ENCODE results near the gene ITPR3. TPM values are rescaled to one million over a fixed set of nuclear protein-coding genes. Genes with fewer than 3 reads are reported as not detected.

Gene ITPR3
- total RNA-seq, 1 donor from 2014 or later: 0.34 TPM

DNA sequence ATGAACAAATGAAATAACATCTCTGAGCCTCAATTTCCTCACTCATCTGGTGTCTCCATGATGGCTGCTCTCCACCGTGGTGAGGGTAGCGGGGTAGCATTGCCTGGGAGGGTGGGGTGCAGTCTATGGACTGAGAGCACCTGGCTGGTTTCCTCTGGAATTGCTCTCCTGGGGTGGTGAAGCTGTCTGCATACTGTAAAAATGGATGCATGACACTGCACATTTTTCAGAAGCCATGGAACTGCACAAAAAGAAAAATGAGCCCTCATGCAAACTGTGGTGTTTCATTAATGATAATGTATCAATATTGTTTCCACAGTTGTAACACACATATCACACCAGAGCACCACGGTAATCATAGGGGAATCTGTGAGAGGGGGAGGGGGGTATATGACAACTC is 12.1 kb upstream of the ITPR3 start:
- H3K27ac Mint-ChIP-seq (ENCODE audit: unreplicated experiment): no peak overlapping the region
- H3K9me3 Mint-ChIP-seq (ENCODE audit: unreplicated experiment): peaks cover 5% of the 10 kb centered on the region
- no peak for DNase-seq
- TF ChIP-seq, protein P1, sequence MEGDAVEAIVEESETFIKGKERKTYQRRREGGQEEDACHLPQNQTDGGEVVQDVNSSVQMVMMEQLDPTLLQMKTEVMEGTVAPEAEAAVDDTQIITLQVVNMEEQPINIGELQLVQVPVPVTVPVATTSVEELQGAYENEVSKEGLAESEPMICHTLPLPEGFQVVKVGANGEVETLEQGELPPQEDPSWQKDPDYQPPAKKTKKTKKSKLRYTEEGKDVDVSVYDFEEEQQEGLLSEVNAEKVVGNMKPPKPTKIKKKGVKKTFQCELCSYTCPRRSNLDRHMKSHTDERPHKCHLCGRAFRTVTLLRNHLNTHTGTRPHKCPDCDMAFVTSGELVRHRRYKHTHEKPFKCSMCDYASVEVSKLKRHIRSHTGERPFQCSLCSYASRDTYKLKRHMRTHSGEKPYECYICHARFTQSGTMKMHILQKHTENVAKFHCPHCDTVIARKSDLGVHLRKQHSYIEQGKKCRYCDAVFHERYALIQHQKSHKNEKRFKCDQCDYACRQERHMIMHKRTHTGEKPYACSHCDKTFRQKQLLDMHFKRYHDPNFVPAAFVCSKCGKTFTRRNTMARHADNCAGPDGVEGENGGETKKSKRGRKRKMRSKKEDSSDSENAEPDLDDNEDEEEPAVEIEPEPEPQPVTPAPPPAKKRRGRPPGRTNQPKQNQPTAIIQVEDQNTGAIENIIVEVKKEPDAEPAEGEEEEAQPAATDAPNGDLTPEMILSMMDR (IDR thresholded peaks at IDR 0.05; ENCODE audit: partially characterized antibody, unreplicated experiment): no peak
- peaks cover 12% of the 10 kb centered on the region for H3K4me1 Mint-ChIP-seq (ENCODE audit: low read depth, unreplicated experiment)
- H3K27me3 Mint-ChIP-seq (ENCODE audit: unreplicated experiment): peaks cover 10% of the 10 kb centered on the region
- no peak overlapping the region for H3K4me3 Mint-ChIP-seq (ENCODE audit: unreplicated experiment)
- H3K36me3 Mint-ChIP-seq (ENCODE audit: unreplicated experiment): peaks cover 7% of the 10 kb centered on the region

DNA sequence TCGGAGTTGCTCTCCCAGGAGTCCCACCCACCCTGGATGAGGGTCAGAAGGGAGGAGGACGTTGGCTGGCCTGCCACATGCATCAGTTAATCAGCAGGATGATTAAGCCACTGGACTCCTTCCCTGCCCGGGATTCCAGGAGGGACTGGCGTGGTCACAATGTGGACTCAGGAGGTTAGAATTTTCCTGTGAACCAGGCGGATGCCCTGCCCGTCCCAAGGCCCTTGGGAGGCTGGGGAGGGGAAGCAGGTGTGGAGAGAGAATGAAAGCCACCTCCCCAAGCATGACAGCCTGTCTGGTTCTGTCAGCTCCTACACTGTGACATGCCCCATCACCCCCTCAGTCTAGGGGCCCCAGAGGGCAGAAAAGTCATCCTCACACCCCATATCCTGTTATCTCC is 11.6 kb upstream of the ITPR3 start:
- Mint-ChIP-seq H3K27me3 (ENCODE audit: unreplicated experiment) (peaks cover 10% of the 10 kb centered on the region), H3K4me3 (ENCODE audit: unreplicated experiment) (no peak overlapping the region), H3K9me3 (ENCODE audit: unreplicated experiment) (peaks cover 5% of the 10 kb centered on the region), H3K4me1 (ENCODE audit: low read depth, unreplicated experiment) (peaks cover 12% of the 10 kb centered on the region), H3K27ac (ENCODE audit: unreplicated experiment) (no peak overlapping the region), H3K36me3 (ENCODE audit: unreplicated experiment) (peaks cover 7% of the 10 kb centered on the region)
- no peak for DNase-seq
- TF ChIP-seq, protein P1 (IDR thresholded peaks at IDR 0.05; ENCODE audit: partially characterized antibody, unreplicated experiment): no peak

DNA sequence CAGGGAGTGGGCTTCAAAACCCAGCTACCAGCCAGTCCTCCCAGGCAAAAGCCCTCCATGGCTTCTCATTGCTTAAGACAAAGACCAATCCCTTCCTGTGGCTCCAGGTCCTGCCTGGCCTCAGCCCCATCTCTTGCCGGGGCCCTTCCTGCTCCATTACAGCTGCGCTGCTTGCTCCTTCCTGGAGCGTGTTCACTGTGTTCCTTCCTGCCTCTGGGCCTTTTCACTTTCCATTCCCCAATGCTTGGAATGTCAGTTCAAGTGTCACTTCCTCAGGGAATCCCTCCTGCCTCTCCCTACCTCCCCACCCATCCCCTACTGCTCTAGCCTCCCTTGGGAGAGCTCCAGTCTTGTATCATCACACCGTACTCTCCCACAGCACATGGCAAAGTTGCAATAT is 11.1 kb upstream of the ITPR3 start:
- TF ChIP-seq, protein P1 (IDR thresholded peaks at IDR 0.05; ENCODE audit: partially characterized antibody, unreplicated experiment): no peak
- H3K27me3 Mint-ChIP-seq (ENCODE audit: unreplicated experiment): peaks cover 10% of the 10 kb centered on the region
- no peak for DNase-seq
- H3K4me1 Mint-ChIP-seq (ENCODE audit: low read depth, unreplicated experiment): peaks cover 12% of the 10 kb centered on the region
- peaks cover 4% of the 10 kb centered on the region for H3K36me3 Mint-ChIP-seq (ENCODE audit: unreplicated experiment)
- no peak overlapping the region for H3K27ac Mint-ChIP-seq (ENCODE audit: unreplicated experiment)
- peaks cover 3% of the 10 kb centered on the region for H3K9me3 Mint-ChIP-seq (ENCODE audit: unreplicated experiment)
- peak overlapping the region; percentile 42 for H3K4me3 Mint-ChIP-seq (ENCODE audit: unreplicated experiment)

DNA sequence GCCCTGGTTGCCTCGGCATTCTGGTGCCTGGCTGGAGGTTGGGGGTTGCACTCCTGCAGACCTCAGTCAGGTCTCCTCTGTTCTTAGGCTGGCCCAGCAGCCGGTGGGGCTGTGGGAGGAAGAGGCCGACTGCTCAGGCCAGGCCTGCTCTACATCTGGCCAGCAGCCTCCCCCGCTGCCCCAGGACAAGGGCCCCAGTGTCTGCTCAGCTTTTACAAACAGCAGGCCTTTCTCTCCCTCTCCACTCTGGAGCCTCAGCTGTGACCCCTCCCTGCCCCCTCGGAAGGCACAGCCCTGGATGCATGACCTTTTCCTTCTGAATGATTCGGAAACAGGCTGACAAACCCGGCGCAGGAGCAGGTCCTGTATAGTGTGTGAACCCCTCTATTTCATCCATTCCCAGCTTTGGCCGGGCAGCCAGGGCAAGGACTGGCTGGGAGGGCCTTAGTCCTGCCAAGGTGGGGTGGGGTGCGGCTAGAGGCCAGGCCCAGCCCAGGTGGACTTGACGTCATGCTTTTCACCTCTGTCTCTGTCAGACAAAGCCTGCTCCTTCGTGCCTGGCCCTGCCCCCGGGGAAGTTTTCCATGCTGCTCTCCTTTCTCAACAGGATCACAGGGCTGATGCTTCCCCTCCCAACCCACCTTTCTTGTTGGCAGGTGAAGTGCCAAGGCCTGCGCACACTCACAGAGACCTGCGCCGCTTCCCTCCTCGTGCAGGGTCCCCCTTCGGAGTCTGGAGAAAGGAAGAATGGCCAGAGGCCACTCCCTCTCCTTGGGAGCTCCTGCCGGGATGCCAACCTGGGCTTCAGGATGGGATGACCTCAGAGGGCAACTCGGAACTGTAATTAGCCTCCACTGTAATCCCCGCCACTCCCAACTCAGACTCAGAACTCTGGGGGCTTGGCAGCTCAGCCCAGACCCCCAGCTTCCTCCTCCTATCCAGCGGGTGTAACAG is 10.1 kb upstream of the ITPR3 start:
- Mint-ChIP-seq H3K4me1 (ENCODE audit: low read depth, unreplicated experiment) (peaks cover 12% of the 10 kb centered on the region), H3K36me3 (ENCODE audit: unreplicated experiment) (no peaks in the 10 kb centered on the region), H3K27ac (ENCODE audit: unreplicated experiment) (no peak overlapping the region), H3K27me3 (ENCODE audit: unreplicated experiment) (peaks cover 7% of the 10 kb centered on the region), H3K9me3 (ENCODE audit: unreplicated experiment) (no peaks in the 10 kb centered on the region), H3K4me3 (ENCODE audit: unreplicated experiment) (no peak overlapping the region)
- no peak for DNase-seq
- TF ChIP-seq, protein P1 (IDR thresholded peaks at IDR 0.05; ENCODE audit: partially characterized antibody, unreplicated experiment): no peak

DNA sequence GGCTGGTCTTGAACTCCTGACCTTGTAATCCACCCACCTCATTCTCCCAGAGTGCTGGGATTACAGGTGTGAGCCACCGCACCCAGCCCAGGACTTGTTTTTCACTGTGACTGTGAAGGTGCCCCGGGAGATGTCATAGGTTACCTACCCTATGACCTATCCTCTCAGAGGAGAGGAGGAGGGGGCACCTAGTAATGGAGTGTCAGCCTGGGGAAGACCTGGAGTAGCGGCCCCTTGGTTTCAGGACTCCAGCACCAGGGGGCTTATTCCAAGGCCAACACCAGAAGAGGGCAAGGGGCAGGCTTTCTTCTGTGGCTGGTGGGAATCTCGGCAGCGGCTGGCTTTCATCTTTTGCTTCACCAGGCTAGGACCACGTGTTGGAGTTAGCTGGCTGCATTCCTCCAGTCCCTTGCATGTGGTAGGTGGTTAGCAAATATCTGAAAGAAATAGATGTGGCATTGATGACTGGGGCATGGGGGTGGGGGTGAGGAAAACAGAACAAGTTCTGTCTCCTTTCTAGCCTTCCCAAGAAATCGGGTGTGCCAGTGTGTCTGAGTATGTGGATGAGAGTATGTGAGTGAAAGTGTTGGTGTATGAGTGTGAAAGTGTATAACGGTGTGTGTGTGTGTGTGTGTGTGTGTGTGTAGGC is 7.9 kb upstream of the ITPR3 start:
- Mint-ChIP-seq H3K27ac (ENCODE audit: unreplicated experiment) (no peak overlapping the region), H3K27me3 (ENCODE audit: unreplicated experiment) (peaks cover 7% of the 10 kb centered on the region), H3K9me3 (ENCODE audit: unreplicated experiment) (no peaks in the 10 kb centered on the region), H3K4me3 (ENCODE audit: unreplicated experiment) (no peak overlapping the region), H3K36me3 (ENCODE audit: unreplicated experiment) (no peaks in the 10 kb centered on the region), H3K4me1 (ENCODE audit: low read depth, unreplicated experiment) (peaks cover 12% of the 10 kb centered on the region)
- no peak for DNase-seq
- TF ChIP-seq, protein P1 (IDR thresholded peaks at IDR 0.05; ENCODE audit: partially characterized antibody, unreplicated experiment): no peak

Measured in glutamatergic neuron (in vitro differentiated cells).